Prostate gland (tissue), 2 donors: ENCODE results near the gene EEFSEC.

Experiments
- CTCF ChIP-seq, 4 experiments: fragments of 200-600 bp in 2 of 4; fragments of 450-650 bp in 2 of 4; sonication (generic) in 2 of 4; IDR thresholded peaks; 1 replicate in 3 of 4; 2 replicates in 1 of 4; pipeline ENCODE4 v1.5.1; 2016 to 2019; ENCODE audit warnings: antibody characterized with exemption in 4 of 4, mild to moderate bottlenecking in 2 of 4, moderate library complexity in 2 of 4
- POLR2A ChIP-seq: fragments of 450-650 bp; IDR thresholded peaks from one replicate; pipeline ENCODE4 v1.6.1; 2016; ENCODE audit warnings: antibody characterized with exemption, mild to moderate bottlenecking
- POLR2AphosphoS5 ChIP-seq: sonication (generic); formaldehyde crosslinking; IDR thresholded peaks from one replicate; pipeline ENCODE4 v1.6.1; 2017; ENCODE audit warnings: antibody characterized with exemption

DNA sequence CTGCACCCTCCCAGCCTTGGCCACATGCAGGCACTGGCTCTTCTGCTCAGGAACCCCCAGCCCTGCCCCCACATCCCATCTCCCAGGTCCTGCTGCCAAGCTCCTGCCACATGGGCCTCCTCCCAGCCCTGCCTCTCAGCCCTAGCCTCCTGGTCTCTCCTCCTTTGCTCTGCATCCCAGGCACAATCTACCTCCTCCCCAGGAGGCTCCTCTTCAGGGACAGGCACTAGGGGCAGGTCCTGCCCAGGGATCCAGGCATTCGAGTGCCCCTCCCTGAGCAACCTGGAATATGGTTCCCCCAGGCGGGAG is 301.0 kb downstream of the EEFSEC start:
- no peak for TF ChIP-seq CTCF (IDR thresholded peaks at IDR 0.05)
- TF ChIP-seq POLR2A, result no peak
- TF ChIP-seq POLR2AphosphoS5, result no peak
